T-helper 22 cell (primary cell): ENCODE measurements around the gene ARHGEF9.
"Not testable (repeated sequence)": the region's sequence is repeated elsewhere in the genome, so short reads cannot be mapped to it uniquely, and the experiment has no call there.

Source experiments
- DNase-seq: peaks from one replicate; pipeline ENCODE4 v3.0.0-alpha.2; 2020; ENCODE audit warnings: low read depth

Gene ARHGEF9

DNA sequence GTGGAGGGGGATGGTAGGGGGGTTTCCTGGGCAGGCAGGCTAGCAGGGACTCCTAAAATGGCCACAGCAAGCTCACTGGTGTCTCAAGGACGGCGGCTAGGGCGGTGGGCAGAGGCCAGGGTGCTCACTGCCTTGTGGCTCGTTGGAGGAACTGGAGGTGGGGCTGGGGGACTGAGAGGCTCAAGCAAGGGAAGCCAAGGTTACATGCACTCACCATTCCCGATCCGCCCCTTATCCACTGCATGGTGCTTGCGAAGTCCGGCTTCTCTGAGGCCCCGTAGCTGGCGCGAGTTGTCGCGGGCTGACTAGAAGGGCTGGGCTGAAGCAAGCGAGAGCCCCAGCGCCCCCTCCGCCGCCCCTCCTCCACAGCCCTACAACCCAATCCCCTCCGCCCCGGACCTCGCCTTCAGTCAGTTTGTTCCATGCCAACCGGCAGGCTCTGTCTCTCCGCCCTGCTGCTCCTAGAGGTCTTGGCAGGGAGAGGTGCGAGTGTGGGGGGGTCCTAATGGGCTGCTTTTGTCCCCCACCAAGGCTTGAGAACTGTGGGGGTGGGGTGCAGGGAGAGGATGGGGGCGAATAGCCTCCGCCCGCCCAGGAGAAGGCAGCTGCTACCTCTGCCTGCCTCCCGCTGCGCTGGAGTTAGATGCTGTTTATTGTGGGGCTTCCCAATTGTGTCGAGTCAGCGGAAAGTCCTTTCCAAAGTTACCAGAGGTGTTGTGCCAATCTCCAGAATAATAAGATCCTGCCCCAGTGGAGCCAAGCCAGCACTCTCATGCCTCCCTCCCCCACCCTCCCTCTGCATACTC lies at the start of gene ARHGEF9:
TSS of gene ARHGEF9 (minus strand) at position 313 of the 806 bp plus-strand sequence. CDS start at position 244, 69 bp downstream.
- no peak for DNase-seq

DNA sequence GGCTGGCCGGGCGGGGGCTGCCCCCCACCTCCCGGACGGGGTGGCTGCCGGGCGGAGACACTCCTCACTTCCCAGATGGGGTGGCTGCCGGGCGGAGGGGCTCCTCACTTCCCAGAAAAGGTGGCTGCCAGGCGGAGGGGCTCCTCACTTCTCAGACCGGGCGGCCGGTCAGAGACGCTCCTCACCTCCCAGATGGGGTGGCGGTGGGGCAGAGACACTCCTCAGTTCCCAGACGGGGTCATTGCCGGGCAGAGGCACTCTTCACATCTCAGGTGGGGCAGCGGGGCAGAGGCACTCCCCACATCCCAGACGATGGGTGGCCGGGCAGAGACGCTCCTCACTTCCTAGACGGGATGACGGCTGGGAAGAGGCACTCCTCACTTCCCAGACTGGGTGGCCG lies 40.4 kb upstream of the ARHGEF9 start:
- DNase-seq = not testable (repeated sequence)

GRCh38 chrX:63818156-63818555 lies 33.1 kb upstream of the ARHGEF9 start:
- no peak for DNase-seq

DNA sequence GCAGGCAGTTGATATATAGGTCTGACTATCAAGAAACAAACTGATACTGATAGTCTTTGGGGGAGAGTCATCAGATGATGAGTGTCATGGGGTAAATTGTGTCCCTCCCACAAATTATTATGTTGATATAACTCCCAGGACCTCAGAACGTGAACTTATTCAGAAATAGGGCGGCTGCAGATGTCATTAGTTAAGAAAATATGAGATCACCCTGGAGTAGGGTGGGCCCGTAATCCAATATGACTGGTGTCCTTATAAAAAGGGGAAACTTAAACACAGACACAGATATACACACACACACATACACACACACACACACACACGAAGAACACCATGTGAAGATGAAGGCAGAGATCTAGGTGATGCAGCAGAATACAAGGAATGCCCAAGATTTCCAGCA lies 32.7 kb upstream of the ARHGEF9 start:
- DNase-seq = no peak

GRCh38 chrX:63812823-63813222 lies 27.8 kb upstream of the ARHGEF9 start:
- no peak for DNase-seq

DNA sequence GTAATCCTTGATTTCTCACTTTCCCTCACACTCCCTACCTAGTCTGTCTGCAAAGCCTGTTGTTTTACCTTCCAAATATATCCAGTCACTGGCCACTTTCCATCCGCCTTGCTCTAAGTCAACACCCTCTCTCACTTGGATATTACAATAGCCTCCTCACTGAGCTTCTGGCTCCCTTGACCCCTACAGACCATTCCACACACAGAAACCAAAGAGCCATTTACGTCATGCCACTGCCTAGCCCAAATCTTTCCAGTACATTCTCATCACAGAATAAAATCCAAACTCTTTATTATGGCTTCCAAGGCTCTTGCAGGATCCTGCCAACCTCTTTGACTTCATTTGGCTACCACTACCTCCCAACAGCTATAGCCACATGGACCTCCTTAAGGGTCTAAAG lies 25.7 kb upstream of the ARHGEF9 start:
- no peak for DNase-seq

GRCh38 chrX:63809173-63809572 lies 24.2 kb upstream of the ARHGEF9 start:
- DNase-seq = no peak

- DNase-seq = not testable (repeated sequence)
Measured at GRCh38 chrX:63795406-63795805, 10.4 kb upstream of the ARHGEF9 start.

DNA sequence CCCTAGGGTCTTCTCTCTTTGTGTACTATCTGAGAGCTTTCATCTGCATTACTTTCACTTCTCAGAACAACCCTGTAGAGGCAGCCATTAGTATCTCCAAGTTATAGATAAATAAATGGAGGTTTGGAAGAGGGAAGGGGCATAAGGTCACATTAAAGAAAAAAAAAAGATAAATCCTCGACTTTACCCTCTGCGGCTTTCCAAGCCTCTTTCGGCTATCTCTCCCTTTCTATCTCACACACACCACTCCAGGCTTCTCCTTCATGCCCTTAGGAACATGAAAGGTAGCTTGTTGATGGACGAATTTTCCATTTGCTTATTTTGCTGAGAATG lies 660 bp upstream of the ARHGEF9 start:
- DNase-seq = no peak

- no peak for DNase-seq
Measured at GRCh38 chrX:63784346-63784901, 590 bp downstream of the ARHGEF9 start.

GRCh38 chrX:63782515-63782914 lies 2.5 kb downstream of the ARHGEF9 start:
- DNase-seq = no peak

DNA sequence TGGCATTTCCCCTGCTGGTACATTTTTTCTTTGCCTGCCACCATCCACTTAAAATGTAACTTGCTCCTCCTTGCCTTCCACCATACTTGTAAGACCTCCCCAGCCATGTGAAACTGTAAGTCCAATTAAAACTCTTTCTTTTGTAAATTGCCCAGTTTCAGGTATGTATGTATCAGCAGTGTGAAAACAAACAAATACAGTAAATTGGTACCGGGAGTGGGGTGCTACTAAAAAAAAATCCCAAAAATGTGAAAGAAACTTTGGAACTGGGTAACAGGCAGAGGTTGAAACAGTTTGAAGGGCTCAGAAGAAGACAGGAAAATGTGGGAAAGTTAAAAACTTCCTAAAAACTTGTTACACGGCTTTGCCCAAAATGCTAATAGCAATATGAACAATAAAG lies 16.3 kb downstream of the ARHGEF9 start:
- no peak for DNase-seq

GRCh38 chrX:63765712-63766111 lies 19.3 kb downstream of the ARHGEF9 start:
- DNase-seq = no peak

GRCh38 chrX:63764946-63765345 lies 20.1 kb downstream of the ARHGEF9 start:
- DNase-seq = no peak

DNA sequence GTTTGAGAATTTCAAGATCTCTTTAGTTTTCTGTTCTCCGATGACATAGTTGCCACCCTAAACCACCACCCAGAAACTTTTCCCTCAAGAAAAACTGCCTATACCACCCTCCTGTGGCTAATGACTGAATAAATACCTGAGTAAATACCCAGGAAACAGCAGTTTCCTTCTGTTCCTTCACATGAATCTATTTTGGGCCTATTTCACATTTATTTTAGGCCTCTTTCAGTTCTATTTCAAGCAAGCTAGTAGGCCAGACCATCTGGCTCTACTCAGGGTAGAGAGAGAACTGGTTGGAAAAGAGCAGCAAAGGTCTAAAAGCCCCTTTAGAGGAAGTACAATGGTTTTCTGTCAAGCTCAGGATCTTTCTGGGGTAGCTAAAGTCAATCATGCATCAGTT lies 23.4 kb downstream of the ARHGEF9 start:
- no peak for DNase-seq

- no peak for DNase-seq
Measured at GRCh38 chrX:63758011-63758410, 27.0 kb downstream of the ARHGEF9 start.

GRCh38 chrX:63755892-63756291 lies 29.1 kb downstream of the ARHGEF9 start:
- no peak for DNase-seq

GRCh38 chrX:63754860-63755579 lies 30.0 kb downstream of the ARHGEF9 start:
- DNase-seq = peak; percentile 75

DNA sequence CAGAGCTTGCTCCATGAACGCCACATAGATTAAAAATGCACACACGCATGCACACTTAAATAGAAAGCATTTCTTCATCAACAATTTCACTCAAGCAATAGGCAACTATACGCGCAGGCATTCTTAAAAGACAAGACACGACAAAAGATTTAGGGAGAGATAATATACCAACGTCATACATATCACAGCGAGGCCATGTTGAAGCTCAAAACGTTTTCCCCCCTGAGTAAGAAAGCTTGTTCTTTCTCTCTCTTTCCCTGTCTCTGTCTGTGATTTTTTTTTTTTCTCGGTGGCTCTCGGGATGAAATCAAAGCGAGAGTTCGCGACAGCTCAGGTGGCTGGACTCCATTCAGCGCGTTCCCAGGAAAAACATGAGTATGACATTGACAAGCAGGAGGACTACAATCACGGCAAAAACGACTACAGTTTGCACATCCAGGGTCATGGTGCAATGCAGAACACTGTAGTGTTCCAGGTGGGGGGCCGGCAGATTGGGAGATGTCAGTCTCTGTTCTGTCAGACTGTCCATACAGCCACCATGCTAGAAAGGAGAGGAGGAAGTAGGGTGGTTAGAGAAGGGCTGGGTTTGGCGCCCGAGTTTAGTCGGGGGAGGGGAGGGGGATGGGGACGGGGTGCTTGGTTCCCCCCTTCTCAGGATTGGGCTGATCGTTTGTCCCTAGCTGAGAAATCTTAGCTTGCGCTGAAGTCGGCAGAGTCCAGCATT lies 30.7 kb downstream of the ARHGEF9 start:
- DNase-seq = no peak

GRCh38 chrX:63751481-63751880 lies 33.5 kb downstream of the ARHGEF9 start:
- DNase-seq = no peak

GRCh38 chrX:63750811-63751210 lies 34.2 kb downstream of the ARHGEF9 start:
- no peak for DNase-seq

DNA sequence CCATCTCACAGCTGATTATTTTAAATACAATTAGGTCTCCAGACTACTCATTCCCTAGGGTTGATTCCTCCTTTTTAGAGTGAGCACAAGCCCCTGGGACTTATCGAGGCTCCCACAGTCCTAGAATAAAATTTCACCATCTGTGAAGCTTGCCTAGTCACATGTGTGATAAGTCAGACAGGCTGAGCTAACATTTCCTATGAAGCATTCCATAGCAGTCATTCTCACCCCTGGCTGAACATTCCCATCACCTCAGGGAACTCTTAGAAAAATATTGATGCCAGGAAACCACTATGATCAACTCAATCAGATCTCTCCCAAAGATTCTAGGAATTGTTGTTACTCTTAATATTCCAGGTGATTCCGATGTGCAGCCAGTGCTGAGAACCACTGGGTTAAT lies 37.7 kb downstream of the ARHGEF9 start:
- DNase-seq = no peak

GRCh38 chrX:63746715-63747114 lies 38.3 kb downstream of the ARHGEF9 start:
- DNase-seq = no peak
